ENCODE results near the gene INPP4B.

DNA sequence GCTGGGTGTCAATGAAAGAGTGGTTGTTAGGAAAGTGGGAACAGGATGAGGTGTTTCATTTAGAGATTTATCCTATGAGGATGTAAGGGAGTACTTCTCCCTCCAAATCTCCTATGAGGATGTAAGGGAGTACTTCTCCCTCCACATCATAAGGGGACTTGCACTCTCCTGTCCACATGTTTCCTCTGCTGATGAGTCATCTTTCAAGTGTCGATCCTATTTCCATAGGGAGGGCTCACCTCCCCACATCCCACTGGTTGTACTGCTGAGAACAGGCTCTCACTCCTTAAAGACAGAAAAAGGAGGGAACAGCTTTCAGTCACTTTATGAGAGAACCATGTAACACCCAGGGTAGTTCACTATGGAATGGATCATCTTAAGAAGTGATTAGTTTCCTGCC is 65.0 kb downstream of the INPP4B start:
- TF ChIP-seq, protein P1, sequence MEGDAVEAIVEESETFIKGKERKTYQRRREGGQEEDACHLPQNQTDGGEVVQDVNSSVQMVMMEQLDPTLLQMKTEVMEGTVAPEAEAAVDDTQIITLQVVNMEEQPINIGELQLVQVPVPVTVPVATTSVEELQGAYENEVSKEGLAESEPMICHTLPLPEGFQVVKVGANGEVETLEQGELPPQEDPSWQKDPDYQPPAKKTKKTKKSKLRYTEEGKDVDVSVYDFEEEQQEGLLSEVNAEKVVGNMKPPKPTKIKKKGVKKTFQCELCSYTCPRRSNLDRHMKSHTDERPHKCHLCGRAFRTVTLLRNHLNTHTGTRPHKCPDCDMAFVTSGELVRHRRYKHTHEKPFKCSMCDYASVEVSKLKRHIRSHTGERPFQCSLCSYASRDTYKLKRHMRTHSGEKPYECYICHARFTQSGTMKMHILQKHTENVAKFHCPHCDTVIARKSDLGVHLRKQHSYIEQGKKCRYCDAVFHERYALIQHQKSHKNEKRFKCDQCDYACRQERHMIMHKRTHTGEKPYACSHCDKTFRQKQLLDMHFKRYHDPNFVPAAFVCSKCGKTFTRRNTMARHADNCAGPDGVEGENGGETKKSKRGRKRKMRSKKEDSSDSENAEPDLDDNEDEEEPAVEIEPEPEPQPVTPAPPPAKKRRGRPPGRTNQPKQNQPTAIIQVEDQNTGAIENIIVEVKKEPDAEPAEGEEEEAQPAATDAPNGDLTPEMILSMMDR (IDR thresholded peaks at IDR 0.05; ENCODE audit: low read depth, low read length), result no peak
- TF ChIP-seq POLR2A (IDR thresholded peaks at IDR 0.05; ENCODE audit: extremely low read depth, insufficient read length) (no peak), MYC (IDR thresholded peaks at IDR 0.05; ENCODE audit: low read depth, low read length) (no peak)
- TF ChIP-seq, protein P2, sequence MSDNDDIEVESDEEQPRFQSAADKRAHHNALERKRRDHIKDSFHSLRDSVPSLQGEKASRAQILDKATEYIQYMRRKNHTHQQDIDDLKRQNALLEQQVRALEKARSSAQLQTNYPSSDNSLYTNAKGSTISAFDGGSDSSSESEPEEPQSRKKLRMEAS (IDR thresholded peaks at IDR 0.05; ENCODE audit: low read depth, low read length), result no peak

Data from NB4 (cell line).